ENCODE results near the gene SGIP1.
"Not testable (repeated sequence)": the region's sequence is repeated elsewhere in the genome, so short reads cannot be mapped to it uniquely, and the experiment has no call there.

The SGIP1 gene

DNA sequence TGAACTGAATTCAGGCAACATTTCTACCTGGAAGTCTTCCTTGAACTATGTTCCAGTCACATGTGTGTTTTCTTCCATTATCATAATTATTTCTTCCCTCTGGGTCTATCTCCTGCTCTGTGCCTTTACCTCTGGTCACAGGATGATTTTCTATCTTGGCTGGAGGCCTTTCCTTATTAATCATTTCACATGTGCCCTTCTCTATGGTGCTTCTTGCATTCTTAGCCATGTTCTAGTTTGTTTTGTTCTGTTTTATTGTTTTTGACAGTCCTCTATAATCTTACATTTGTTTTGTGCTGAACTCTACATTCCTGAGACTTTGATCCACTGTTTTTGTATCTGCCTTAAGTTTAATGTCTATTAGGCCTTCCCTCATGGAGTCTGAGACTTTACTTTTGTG is 51.0 kb downstream of the SGIP1 start:
- H3K27me3 Mint-ChIP-seq, result no peaks in the 10 kb centered on the region
- no peak for DNase-seq
- no peaks in the 10 kb centered on the region for H3K9me3 Mint-ChIP-seq
- no peaks in the 10 kb centered on the region for H3K4me1 Mint-ChIP-seq
- CTCF ChIA-PET, result no interaction called here
- no peak overlapping the region for H3K27ac Mint-ChIP-seq
- H3K36me3 Mint-ChIP-seq, result no peaks in the 10 kb centered on the region
- H3K4me3 Mint-ChIP-seq, result no peak overlapping the region

DNA sequence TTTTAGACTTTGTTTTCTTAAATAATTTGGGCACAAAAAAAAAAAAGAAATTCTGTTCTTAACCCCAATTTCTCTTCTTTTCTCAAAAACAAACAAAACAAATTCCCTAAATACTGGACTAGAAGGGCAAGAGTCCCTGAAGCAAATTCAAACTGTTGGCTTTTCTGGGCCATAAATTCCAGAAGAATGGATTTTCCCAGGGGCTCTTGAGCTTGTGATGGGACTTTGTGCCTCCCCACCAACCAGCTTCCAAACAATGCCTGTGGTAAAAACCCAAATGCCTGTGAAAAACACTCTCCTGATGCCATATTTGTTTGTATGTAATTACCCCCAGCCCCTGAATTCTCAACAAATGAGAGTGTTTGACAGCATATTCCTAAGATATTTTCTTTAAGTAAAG is 55.4 kb downstream of the SGIP1 start:
- Mint-ChIP-seq H3K4me3 (no peak overlapping the region), H3K4me1 (no peaks in the 10 kb centered on the region), H3K27ac (no peak overlapping the region), H3K27me3 (no peaks in the 10 kb centered on the region), H3K36me3 (no peaks in the 10 kb centered on the region), H3K9me3 (no peaks in the 10 kb centered on the region)
- CTCF ChIA-PET, result no interaction called here
- no peak for DNase-seq

DNA sequence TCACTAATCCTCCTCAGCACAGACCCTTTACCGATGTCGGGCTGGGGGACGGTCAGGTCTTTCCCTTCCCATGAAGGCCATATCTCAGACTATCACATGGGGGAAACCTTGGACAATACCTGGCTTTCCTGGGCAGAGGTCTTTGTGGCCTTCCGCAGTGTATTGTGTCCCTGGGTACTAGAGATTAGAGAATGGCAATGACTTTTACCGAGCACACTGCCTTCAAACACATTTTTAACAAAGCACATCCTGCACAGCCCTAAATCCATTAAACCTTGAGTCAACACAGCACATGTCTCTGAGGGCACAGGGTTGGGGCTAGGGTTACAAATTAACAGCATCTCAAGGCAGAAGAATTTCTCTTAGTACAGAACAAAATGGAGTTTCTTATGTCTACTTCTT is 58.2 kb downstream of the SGIP1 start:
- H3K9me3 Mint-ChIP-seq, H3K36me3 Mint-ChIP-seq, DNase-seq, H3K27me3 Mint-ChIP-seq, CTCF ChIA-PET, H3K4me1 Mint-ChIP-seq, H3K27ac Mint-ChIP-seq, H3K4me3 Mint-ChIP-seq: not testable (repeated sequence)

DNA sequence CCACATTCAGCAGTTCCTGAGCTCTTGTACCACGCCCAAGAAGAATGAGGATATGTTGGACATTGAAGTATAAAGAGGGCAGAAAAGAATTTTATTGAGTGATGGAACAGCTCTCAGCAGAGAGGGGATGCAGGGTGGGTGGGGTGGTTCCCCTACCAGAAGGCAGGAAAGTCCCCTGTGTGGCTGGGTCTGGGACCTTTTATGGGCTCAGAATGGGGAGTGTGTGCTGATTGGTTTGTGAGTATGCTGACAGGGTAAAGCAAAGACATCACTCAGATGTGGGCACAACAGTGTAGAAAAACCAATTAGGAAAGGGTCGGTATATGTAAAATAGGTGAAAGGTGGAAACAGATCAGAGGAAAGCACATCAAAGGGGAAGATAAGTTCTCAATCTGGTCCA is 62.2 kb downstream of the SGIP1 start:
- no peak overlapping the region for H3K27ac Mint-ChIP-seq
- CTCF ChIA-PET, result no interaction called here
- H3K4me3 Mint-ChIP-seq, result no peak overlapping the region
- no peak for DNase-seq
- H3K4me1 Mint-ChIP-seq, result no peaks in the 10 kb centered on the region
- no peaks in the 10 kb centered on the region for H3K27me3 Mint-ChIP-seq
- no peaks in the 10 kb centered on the region for H3K36me3 Mint-ChIP-seq
- H3K9me3 Mint-ChIP-seq, result no peaks in the 10 kb centered on the region

DNA sequence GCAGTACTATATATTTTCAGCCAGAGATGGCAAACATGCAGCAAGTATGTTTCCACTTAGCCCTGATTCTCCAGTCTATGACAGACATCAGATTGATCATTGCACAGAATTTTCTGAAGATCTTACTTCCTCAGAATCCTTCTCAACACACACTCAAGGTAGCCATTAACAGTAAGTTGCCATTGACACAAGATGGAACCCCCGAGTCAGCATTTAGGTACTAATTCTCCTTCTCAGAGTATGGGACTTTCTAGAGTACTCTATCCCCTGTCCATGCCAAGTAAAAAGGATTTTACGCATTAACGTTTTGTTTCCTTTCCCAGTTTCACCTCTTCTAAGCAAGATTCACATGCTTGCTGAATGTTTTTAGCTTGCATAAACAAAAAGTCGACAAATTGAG is 63.5 kb downstream of the SGIP1 start:
- CTCF ChIA-PET, result no interaction called here

DNA sequence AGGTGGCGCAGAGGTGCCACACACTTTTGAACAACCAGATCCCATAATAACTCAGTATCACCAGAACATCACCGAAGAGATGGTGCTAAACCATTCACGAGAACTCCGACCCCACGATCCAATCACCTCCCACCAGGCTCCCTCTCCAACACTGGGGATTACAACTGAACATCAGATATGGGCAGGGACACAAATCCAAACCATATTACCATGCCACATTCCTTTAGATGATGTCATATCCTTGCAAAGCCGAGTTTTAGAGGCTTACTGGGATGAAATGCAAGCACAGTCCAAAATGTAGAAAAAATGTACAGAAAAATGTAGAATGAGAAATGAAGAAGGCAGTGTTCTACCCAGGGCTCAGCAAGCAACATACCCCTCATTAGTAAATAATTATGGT is 64.7 kb downstream of the SGIP1 start:
- H3K4me3 Mint-ChIP-seq, result no peak overlapping the region
- no peaks in the 10 kb centered on the region for H3K9me3 Mint-ChIP-seq
- H3K27ac Mint-ChIP-seq, result no peak overlapping the region
- CTCF ChIA-PET, result no interaction called here
- H3K36me3 Mint-ChIP-seq, result no peaks in the 10 kb centered on the region
- H3K4me1 Mint-ChIP-seq, result no peaks in the 10 kb centered on the region
- no peaks in the 10 kb centered on the region for H3K27me3 Mint-ChIP-seq
- DNase-seq, result no peak

More for the DNA sequence above, 63.5 kb downstream of the SGIP1 start:
- no peaks in the 10 kb centered on the region for H3K4me1 Mint-ChIP-seq
- H3K36me3 Mint-ChIP-seq, result no peaks in the 10 kb centered on the region
- no peak for DNase-seq
- H3K9me3 Mint-ChIP-seq, result no peaks in the 10 kb centered on the region
- H3K27ac Mint-ChIP-seq, result no peak overlapping the region
- H3K27me3 Mint-ChIP-seq, result no peaks in the 10 kb centered on the region
- H3K4me3 Mint-ChIP-seq, result no peak overlapping the region

DNA sequence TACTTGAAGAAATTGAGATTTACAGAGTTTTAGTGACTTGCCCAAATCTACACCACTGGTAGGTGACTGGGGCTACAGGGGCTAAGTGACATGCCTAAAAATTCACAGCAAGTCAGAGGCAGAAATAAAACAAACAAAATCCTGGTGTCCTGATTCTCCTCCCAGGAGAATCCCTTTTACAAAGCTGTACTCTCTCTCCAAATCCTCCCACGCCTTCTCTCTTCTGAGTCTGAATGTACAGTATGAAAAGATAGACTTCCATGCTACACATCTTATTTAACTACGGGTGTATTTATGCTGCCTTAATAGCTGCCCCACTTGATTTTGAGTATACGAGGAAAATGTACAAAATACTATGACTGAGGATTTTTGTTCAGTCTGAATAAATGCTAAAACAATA is 65.4 kb downstream of the SGIP1 start:
- Mint-ChIP-seq H3K27me3 (no peaks in the 10 kb centered on the region), H3K4me3 (no peak overlapping the region), H3K9me3 (no peaks in the 10 kb centered on the region), H3K36me3 (no peaks in the 10 kb centered on the region), H3K4me1 (no peaks in the 10 kb centered on the region), H3K27ac (no peak overlapping the region)
- CTCF ChIA-PET, result no interaction called here
- DNase-seq, result no peak

DNA sequence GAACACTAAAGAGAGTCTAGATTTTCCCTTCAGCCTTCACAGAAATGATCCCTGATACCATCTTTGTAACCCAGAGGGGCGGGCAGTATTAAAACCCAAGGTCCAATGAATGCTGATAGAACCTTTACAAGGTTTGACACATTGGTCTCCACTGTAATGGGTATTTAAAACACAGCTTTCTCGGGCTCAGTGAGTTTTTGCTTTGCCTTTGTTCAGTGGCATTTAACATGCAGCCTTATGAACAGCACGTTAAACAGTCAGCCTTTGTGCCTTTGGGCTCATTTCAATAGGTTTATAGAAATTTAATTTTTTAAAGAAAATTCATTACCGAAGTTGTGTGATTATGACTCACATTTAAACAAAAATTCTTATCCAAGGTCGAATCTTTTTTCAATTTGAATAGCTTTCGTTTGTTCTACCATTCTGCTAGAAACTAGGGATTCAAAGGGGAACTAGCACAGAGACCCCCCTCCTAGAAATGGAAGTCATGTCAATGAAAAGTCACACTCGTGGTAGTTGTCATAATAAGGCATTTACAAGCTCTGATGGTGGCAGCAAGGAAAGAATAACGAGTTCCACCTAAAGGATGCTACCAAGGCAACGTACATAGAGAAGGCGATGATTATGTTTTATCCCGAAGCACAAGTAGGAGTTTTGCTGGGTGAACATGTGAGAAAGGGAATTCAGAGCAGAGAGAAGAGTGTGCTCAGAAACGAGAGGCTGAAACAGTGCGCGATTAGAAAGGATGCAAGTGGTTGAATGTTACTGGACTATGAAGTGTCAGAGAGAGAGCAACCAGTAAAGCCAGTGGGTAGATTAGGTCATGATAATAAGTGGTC is 66.2 kb downstream of the SGIP1 start:
- no peak for DNase-seq
- Mint-ChIP-seq H3K4me1 (no peaks in the 10 kb centered on the region), H3K36me3 (no peaks in the 10 kb centered on the region), H3K4me3 (no peak overlapping the region), H3K9me3 (no peaks in the 10 kb centered on the region), H3K27ac (no peak overlapping the region), H3K27me3 (no peaks in the 10 kb centered on the region)
- CTCF ChIA-PET, result no interaction called here

DNA sequence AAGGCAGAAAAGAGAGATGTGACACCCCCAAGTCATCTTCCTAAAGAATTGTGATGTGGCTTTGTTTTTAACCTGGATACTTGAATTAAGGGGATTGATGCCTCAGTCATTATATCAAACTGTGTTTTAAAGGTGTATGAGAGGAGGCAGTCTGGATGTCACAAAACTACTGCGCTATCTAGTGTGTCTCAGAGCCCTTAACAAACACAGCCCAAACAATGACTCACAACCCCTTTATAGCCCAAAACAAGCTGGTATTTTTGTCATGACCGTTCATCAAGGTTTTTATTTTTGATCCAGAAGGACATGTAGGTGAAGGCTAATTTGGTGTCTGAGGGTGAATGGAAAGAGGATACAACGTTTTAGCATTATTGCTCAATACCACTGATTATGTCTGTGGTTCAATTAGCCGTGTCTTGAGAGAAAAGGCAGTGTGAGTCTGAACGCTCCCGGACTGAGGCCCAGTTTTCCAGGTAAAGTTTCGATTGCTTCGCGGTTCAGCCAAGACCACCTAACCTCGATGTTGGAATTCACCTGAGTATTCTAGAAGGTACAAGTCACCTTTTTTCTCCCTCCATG is 71.6 kb downstream of the SGIP1 start:
- CTCF ChIA-PET, result no interaction called here
- no peak overlapping the region for H3K27ac Mint-ChIP-seq
- H3K4me3 Mint-ChIP-seq, result no peak overlapping the region
- no peaks in the 10 kb centered on the region for H3K36me3 Mint-ChIP-seq
- no peaks in the 10 kb centered on the region for H3K4me1 Mint-ChIP-seq
- DNase-seq, result no peak
- no peaks in the 10 kb centered on the region for H3K9me3 Mint-ChIP-seq
- H3K27me3 Mint-ChIP-seq, result no peaks in the 10 kb centered on the region

DNA sequence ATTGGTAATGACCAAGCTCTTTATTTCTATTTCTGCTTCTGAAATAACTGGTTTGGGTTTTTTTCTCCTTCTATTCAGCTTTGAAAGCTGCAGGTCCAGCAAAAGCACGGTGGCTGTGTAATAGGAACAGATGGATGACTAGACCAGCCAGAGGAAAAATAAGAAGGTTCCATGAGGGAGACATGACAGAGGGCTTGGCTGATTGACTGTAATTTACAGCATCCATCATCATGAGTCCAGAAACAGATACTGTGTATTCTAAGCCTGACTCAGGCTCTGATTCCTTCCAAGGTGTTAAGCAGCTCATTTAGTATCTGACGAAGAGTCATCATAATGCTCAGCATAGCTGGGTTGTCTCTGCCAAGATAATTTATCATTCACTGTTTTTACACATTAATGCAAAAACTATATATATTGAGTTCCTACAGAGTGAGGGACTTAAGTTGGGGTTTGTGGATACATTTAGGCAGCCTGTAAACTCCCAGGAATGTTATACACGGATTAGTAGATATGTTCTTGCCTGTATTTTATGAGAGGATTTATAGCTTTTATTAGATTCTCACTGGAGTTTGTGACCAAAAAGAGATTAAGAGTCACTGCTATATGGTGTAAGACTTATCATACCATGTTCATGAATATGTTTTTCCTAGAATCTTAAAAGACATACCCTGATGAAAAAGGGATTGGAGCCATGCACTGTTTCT is 72.6 kb downstream of the SGIP1 start:
- DNase-seq, result no peak
- CTCF ChIA-PET, result interaction anchor here (0.7 kb wide), 1 partner anchor 10 kb away, joined by 3 read pairs; no protein-coding TSS in a partner anchor
- Mint-ChIP-seq H3K27ac (no peak overlapping the region), H3K27me3 (peaks cover 3% of the 10 kb centered on the region), H3K9me3 (no peaks in the 10 kb centered on the region), H3K36me3 (no peaks in the 10 kb centered on the region), H3K4me1 (no peaks in the 10 kb centered on the region), H3K4me3 (no peak overlapping the region)

DNA sequence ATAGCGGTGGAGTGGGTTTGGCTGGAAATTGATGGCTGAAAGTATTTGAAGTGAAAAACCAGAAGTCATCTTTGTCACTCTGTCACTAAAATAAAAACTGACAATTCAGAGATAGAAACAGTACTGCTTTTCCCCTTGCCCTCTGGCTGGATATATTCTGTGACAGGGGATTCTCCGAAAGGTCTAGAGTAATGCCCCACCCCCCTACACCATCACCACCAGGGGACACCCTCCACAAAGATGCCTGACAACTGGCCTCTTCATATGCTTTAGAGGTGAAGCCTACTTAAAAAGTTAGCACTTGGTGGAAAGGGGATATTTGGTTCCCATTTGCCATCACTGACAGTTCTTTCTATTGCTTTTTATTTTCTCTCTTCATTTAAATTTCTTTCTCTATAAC is 73.5 kb downstream of the SGIP1 start:
- H3K36me3 Mint-ChIP-seq, result no peaks in the 10 kb centered on the region
- no peaks in the 10 kb centered on the region for H3K4me1 Mint-ChIP-seq
- no peak for DNase-seq
- H3K4me3 Mint-ChIP-seq, result no peak overlapping the region
- H3K27me3 Mint-ChIP-seq, result peaks cover 7% of the 10 kb centered on the region
- no peaks in the 10 kb centered on the region for H3K9me3 Mint-ChIP-seq
- CTCF ChIA-PET, result interaction anchor here (0.7 kb wide), 1 partner anchor 9 kb away, joined by 3 read pairs; no protein-coding TSS in a partner anchor
- H3K27ac Mint-ChIP-seq, result no peak overlapping the region

DNA sequence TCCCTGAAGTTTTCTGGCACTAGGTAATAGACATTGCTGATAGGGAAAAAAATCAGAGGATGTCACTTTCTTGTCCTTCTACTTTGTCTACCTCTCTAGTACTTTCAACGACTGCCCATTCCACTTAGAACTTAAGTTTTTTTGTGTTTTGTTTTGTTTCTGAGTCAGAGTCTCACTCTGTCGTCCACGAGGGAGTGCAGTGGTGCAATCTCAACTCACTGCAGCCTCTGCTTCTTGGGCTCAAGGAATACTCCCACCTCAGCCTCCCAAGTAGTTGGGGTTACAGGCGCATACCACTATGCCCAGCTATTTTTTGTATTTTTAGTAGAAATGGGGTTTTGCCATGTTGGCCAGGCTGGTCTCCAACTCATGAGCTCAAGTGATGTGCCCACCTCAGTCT is 79.2 kb downstream of the SGIP1 start:
- Mint-ChIP-seq H3K27ac (no peak overlapping the region), H3K27me3 (peaks cover 11% of the 10 kb centered on the region), H3K9me3 (no peaks in the 10 kb centered on the region), H3K4me3 (no peak overlapping the region), H3K4me1 (no peaks in the 10 kb centered on the region), H3K36me3 (no peaks in the 10 kb centered on the region)
- CTCF ChIA-PET, result no interaction called here
- no peak for DNase-seq

DNA sequence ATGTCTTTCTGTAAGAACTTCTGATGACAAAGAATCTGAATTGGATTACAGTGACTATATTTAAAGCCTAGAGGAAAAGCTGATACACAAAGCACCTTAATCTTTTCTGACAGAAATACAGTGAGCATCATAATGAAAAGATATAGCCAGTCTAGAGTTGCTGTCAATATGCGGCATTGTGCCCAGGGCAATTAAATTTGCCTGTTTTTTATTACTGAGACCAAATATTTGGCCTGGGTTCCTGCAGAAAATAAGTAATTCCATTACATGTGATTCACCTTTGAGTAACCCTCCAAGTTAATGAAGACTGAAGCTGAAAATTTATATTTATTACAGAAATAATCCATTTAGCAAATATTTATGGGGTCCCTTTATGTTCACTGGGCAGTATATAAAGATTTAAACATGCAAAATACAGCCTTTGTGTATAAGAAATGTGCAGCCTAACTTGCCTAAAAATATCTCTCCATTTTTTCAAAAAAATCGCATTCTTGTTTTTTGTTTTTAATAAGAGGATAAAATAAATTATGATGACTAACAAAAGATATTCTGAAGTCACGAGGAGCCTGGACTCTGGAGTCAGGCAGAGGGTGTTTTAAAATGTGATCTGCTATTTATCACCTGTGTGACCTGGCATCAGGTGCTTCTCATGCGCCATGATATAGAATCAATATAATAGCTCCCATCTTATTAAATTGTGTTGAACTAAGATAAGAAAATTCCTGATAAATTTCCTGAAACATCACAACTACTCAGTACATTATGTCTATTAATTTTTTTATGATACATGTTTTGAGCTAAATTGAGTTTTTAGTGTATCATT is 83.6 kb downstream of the SGIP1 start:
- Mint-ChIP-seq H3K27me3 (peaks cover 4% of the 10 kb centered on the region), H3K27ac (no peak overlapping the region), H3K4me1 (no peaks in the 10 kb centered on the region), H3K36me3 (no peaks in the 10 kb centered on the region), H3K9me3 (no peaks in the 10 kb centered on the region), H3K4me3 (no peak overlapping the region)
- CTCF ChIA-PET, result interaction anchor here (1.0 kb wide), 1 partner anchor 10 kb away, joined by 3 read pairs; no protein-coding TSS in a partner anchor
- DNase-seq, result no peak

DNA sequence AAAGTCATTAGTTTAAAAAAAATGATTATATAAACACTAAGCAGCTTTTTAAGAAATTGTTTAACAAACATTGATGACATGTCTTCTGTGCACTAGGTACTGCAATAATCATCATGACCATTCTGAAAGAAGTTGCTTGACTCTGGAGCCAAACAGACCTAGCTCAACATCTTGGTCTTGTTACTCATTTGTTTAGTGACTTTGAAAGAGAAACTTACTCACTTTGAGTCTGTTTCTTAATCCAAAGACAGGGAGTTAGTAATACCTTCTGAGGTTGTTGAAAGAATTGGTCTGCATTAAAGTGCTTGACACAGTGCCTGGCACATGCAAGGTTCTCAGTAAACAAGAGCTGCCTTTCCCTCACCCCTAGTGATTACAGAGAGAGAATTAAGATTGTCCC is 84.4 kb downstream of the SGIP1 start:
- no peak overlapping the region for H3K4me3 Mint-ChIP-seq
- no peak overlapping the region for H3K27ac Mint-ChIP-seq
- peaks cover under 1% of the 10 kb centered on the region for H3K27me3 Mint-ChIP-seq
- no peaks in the 10 kb centered on the region for H3K36me3 Mint-ChIP-seq
- no peak for DNase-seq
- CTCF ChIA-PET, result no interaction called here
- no peaks in the 10 kb centered on the region for H3K4me1 Mint-ChIP-seq
- H3K9me3 Mint-ChIP-seq, result no peaks in the 10 kb centered on the region

Data from activated naive CD4-positive, alpha-beta T cell treated with anti-CD3 and anti-CD28 coated beads, Interleukin-2, amount 10 ng/mL, durations not matched to agents 7 days and 5 days (primary cell).